ENCODE data around the gene KCNE4.

Gene KCNE4

GRCh38 chr2:223050900-223051504, 988 bp upstream of the KCNE4 start:
- FAIRE-seq (no peak), DNase-seq (ENCODE audit: insufficient read length, low spot score) (no peak)
- TF ChIP-seq, protein P1, sequence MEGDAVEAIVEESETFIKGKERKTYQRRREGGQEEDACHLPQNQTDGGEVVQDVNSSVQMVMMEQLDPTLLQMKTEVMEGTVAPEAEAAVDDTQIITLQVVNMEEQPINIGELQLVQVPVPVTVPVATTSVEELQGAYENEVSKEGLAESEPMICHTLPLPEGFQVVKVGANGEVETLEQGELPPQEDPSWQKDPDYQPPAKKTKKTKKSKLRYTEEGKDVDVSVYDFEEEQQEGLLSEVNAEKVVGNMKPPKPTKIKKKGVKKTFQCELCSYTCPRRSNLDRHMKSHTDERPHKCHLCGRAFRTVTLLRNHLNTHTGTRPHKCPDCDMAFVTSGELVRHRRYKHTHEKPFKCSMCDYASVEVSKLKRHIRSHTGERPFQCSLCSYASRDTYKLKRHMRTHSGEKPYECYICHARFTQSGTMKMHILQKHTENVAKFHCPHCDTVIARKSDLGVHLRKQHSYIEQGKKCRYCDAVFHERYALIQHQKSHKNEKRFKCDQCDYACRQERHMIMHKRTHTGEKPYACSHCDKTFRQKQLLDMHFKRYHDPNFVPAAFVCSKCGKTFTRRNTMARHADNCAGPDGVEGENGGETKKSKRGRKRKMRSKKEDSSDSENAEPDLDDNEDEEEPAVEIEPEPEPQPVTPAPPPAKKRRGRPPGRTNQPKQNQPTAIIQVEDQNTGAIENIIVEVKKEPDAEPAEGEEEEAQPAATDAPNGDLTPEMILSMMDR (IDR thresholded peaks at IDR 0.05; ENCODE audit: insufficient read depth, missing control alignments): no peak

DNA sequence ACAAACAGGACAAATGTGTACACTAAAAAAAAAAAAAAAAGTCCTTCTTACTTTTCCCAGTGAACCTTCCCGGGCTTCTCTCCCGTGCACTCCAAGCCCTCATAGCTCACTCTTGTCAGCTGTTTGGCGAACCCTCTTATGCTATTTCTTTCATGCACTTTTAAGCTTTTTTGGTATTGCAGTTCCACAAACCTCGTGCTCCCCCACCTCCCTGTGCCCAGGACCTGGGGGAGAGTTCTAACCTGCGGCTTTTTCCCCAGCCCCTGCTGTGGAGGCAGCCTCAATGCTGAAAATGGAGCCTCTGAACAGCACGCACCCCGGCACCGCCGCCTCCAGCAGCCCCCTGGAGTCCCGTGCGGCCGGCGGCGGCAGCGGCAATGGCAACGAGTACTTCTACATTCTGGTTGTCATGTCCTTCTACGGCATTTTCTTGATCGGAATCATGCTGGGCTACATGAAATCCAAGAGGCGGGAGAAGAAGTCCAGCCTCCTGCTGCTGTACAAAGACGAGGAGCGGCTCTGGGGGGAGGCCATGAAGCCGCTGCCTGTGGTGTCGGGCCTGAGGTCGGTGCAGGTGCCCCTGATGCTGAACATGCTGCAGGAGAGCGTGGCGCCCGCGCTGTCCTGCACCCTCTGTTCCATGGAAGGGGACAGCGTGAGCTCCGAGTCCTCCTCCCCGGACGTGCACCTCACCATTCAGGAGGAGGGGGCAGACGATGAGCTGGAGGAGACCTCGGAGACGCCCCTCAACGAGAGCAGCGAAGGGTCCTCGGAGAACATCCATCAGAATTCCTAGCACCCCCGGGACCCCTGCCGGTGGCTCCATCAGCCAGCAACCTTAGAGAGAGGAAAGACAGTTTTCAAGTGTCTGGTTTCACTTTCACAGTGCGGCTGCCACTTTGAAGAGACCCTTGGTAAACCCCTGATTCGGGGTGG, 826 bp downstream of the KCNE4 start:
- no peak for FAIRE-seq
- TF ChIP-seq, protein P1 (IDR thresholded peaks at IDR 0.05; ENCODE audit: insufficient read depth, missing control alignments): no peak
- DNase-seq (ENCODE audit: insufficient read length, low spot score): no peak

- DNase-seq (ENCODE audit: insufficient read length, low spot score) (no peak), FAIRE-seq (no peak)
- TF ChIP-seq, protein P1 (IDR thresholded peaks at IDR 0.05; ENCODE audit: insufficient read depth, missing control alignments): no peak
These were observed 1.6 kb downstream of the KCNE4 start for GRCh38 chr2:223053484-223054192.

DNA sequence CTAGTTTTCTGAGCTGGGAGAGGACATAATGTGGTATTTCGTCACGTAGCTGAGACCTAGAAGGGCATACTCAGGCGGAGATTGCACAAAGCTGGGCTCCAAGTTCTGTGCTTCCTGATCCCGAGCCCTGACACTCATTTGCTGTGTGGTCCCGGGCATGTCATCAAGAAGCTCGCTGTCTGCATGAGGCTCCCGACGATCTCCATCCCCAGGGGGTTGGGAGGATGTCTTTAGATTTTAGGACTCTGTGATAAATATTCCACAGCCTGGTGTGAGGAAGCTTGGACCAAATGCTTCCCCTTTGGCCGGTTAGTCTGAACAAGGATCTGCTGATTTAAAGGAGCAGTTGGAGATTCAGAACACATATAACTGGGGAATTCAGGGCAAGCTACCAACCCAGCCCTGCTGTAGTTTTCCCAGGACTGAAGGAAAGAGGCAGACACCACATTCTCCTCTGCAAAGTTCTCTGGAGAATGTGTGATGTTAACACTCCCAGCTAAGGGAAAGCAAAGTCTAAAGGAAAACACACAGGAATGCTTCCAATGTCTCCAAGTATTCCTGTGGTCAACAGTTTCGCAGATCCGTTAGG, 2.3 kb downstream of the KCNE4 start:
- FAIRE-seq: no peak
- DNase-seq (ENCODE audit: insufficient read length, low spot score): no peak
- TF ChIP-seq, protein P1 (IDR thresholded peaks at IDR 0.05; ENCODE audit: insufficient read depth, missing control alignments): no peak

GRCh38 chr2:223055140-223055539, 3.1 kb downstream of the KCNE4 start:
- DNase-seq (ENCODE audit: insufficient read length, low spot score): no peak
- FAIRE-seq: no peak
- TF ChIP-seq, protein P1 (IDR thresholded peaks at IDR 0.05; ENCODE audit: insufficient read depth, missing control alignments): no peak

DNA sequence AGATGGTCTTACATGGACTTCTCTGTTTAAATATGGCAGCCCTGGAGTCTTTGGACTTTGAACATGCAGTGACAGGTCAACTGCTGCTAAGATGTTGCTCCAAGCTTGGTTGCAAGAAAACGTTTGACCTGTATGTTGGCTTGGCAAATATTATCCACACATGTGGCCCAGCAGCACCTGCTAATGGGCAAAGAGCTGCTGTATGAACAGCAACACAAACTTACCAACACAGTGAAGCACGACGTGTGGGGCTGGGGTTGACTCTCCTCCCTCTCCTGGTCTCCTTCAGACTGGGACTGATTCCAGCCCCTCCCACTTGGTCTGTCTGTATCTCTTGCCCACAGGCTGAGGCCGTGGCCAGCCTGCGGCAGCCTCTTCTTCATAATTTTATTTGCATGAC, 3.8 kb downstream of the KCNE4 start:
- no peak for FAIRE-seq
- TF ChIP-seq, protein P1 (IDR thresholded peaks at IDR 0.05; ENCODE audit: insufficient read depth, missing control alignments): no peak
- DNase-seq (ENCODE audit: insufficient read length, low spot score): no peak
